H9 (cell line): ENCODE data around the gene PDXK. TPM values are rescaled to one million over a fixed set of nuclear protein-coding genes. Genes with fewer than 3 reads are reported as not detected.
A peak's percentile ranks its signal among the peaks of the same experiment; 100 is the strongest.

ENCODE experiments used
- DNase-seq: peaks from one replicate; pipeline ENCODE4 v3.0.0-alpha.2; 2017
- H2AFZ ChIP-seq: one replicate; pipeline ENCODE4 v1.6.1; 2013; ENCODE audit warnings: mild to moderate bottlenecking, low read length, control low read depth, moderate library complexity
- H2AK5ac ChIP-seq: 2 replicates; pipeline ENCODE4 v1.6.1; 2013; ENCODE audit warnings: low read length, control low read depth, mixed read lengths; ENCODE audit not compliant: insufficient read length
- H2BK120ac ChIP-seq: one replicate; pipeline ENCODE4 v1.6.1; 2013; ENCODE audit warnings: low read depth, mild to moderate bottlenecking, low read length, control low read depth, inconsistent platforms; ENCODE audit not compliant: poor library complexity, severe bottlenecking
- H2BK12ac ChIP-seq: 2 replicates; pipeline ENCODE4 v1.6.1; 2013; ENCODE audit warnings: low read length, control low read depth, mixed read lengths, low read depth; ENCODE audit not compliant: insufficient read length
- H2BK15ac ChIP-seq: 2 replicates; pipeline ENCODE4 v1.6.1; 2013; ENCODE audit warnings: low read depth, low read length, control low read depth
- H2BK20ac ChIP-seq: one replicate; pipeline ENCODE4 v1.6.1; 2013; ENCODE audit warnings: low read depth, mild to moderate bottlenecking, low read length, control low read depth, inconsistent platforms; ENCODE audit not compliant: poor library complexity, severe bottlenecking
- H2BK5ac ChIP-seq: 2 replicates; pipeline ENCODE4 v1.6.1; 2013; ENCODE audit warnings: low read length, control low read depth, mixed read lengths; ENCODE audit not compliant: insufficient read length
- H3K14ac ChIP-seq: 2 replicates; pipeline ENCODE4 v1.6.1; 2013; ENCODE audit warnings: low read length, control low read depth; ENCODE audit not compliant: insufficient read depth
- H3K18ac ChIP-seq: 2 replicates; pipeline ENCODE4 v1.6.1; 2013; ENCODE audit warnings: low read depth, mild to moderate bottlenecking, mixed read lengths, low read length, control low read depth; ENCODE audit not compliant: insufficient read length
- H3K23ac ChIP-seq: 2 replicates; pipeline ENCODE4 v1.6.1; 2013; ENCODE audit warnings: low read length, control low read depth, mixed read lengths, low read depth; ENCODE audit not compliant: insufficient read length
- H3K23me2 ChIP-seq: 2 replicates; pipeline ENCODE4 v1.6.1; 2013; ENCODE audit warnings: low read depth, mild to moderate bottlenecking, mixed read lengths, low read length, control low read depth; ENCODE audit not compliant: insufficient read length, poor library complexity, severe bottlenecking
- H3K27ac ChIP-seq: 2 replicates; pipeline ENCODE4 v1.5.1; 2013; ENCODE audit warnings: low read length, control low read depth, mixed read lengths, low read depth; ENCODE audit not compliant: insufficient read length
- H3K27me3 ChIP-seq: 2 replicates; pipeline ENCODE4 v1.6.1; 2013; ENCODE audit warnings: low read length, control low read depth, inconsistent platforms; ENCODE audit not compliant: insufficient read depth
- H3K4ac ChIP-seq: 2 replicates; pipeline ENCODE4 v1.6.1; 2013; ENCODE audit warnings: low read depth, mild to moderate bottlenecking, control low read depth, inconsistent platforms, low read length, moderate library complexity
- H3K4me1 ChIP-seq: 2 replicates; pipeline ENCODE4 v1.6.1; 2013; ENCODE audit warnings: low read length, control low read depth, inconsistent platforms; ENCODE audit not compliant: insufficient read depth
- H3K4me2 ChIP-seq: 2 replicates; pipeline ENCODE4 v1.6.1; 2013; ENCODE audit warnings: low read length, control low read depth, mixed read lengths; ENCODE audit not compliant: insufficient read length, insufficient read depth
- H3K56ac ChIP-seq: 2 replicates; pipeline ENCODE4 v1.6.1; 2013; ENCODE audit warnings: low read depth, mild to moderate bottlenecking, mixed read lengths, low read length, control low read depth; ENCODE audit not compliant: insufficient read length
- H3K79me1 ChIP-seq: 2 replicates; pipeline ENCODE4 v1.6.1; 2013; ENCODE audit warnings: low read depth, mild to moderate bottlenecking, moderate library complexity, low read length, control low read depth, inconsistent platforms; ENCODE audit not compliant: insufficient read depth, poor library complexity, severe bottlenecking
- H3K79me2 ChIP-seq: 2 replicates; pipeline ENCODE4 v1.6.1; 2013; ENCODE audit warnings: low read length, control low read depth, inconsistent platforms; ENCODE audit not compliant: insufficient read depth
- H3K9ac ChIP-seq: 2 replicates; pipeline ENCODE4 v1.6.1; 2013; ENCODE audit warnings: low read length, control low read depth, mixed read lengths; ENCODE audit not compliant: insufficient read length; ENCODE audit errors: extremely low read depth
- H3K9me3 ChIP-seq: one replicate; pipeline ENCODE4 v1.6.1; 2013; ENCODE audit warnings: low read depth, low read length, inconsistent platforms; ENCODE audit not compliant: control insufficient read depth
- H3T11ph ChIP-seq: one replicate; pipeline ENCODE4 v1.6.1; 2013; ENCODE audit warnings: mild to moderate bottlenecking, low read length, control low read depth, inconsistent platforms
- H4K20me1 ChIP-seq: one replicate; pipeline ENCODE4 v1.6.1; 2013; ENCODE audit not compliant: control insufficient read depth, insufficient read length, insufficient read depth
- H4K5ac ChIP-seq: 2 replicates; pipeline ENCODE4 v1.6.1; 2013; ENCODE audit warnings: low read depth, mild to moderate bottlenecking, mixed read lengths, low read length, control low read depth; ENCODE audit not compliant: insufficient read length
- H4K8ac ChIP-seq: replicated peaks from 2 replicates; pipeline ENCODE4 v1.6.1; 2013; ENCODE audit warnings: low read length, control low read depth, mixed read lengths, low read depth; ENCODE audit not compliant: insufficient read length
- H4K91ac ChIP-seq: 2 replicates; pipeline ENCODE4 v1.6.1; 2013; ENCODE audit warnings: low read depth, mild to moderate bottlenecking, moderate library complexity, mixed read lengths, low read length, control low read depth; ENCODE audit not compliant: insufficient read length
- H3K27ac Mint-ChIP-seq, 3 experiments: 2 replicates in 2 of 3; 3 replicates in 1 of 3; pipeline ENCODE4 v1.8.0; 2020 to 2021; ENCODE audit warnings: mixed read lengths in 3 of 3, mild to moderate bottlenecking in 1 of 3, moderate library complexity in 1 of 3
- H3K27me3 Mint-ChIP-seq: 2 replicates; pipeline ENCODE4 v1.8.0; 2021; ENCODE audit warnings: low read depth, mild to moderate bottlenecking, moderate library complexity, mixed read lengths
- H3K36me3 Mint-ChIP-seq, 3 experiments: 2 replicates in 2 of 3; 3 replicates in 1 of 3; pipeline ENCODE4 v1.8.0; 2020 to 2021; ENCODE audit warnings: low read depth in 3 of 3, mixed read lengths in 3 of 3; ENCODE audit not compliant: insufficient read depth in 1 of 3
- H3K4me1 Mint-ChIP-seq, 2 experiments: 2 replicates each; pipeline ENCODE4 v1.8.0; 2020; ENCODE audit warnings: mixed read lengths in 2 of 2
- H3K4me3 Mint-ChIP-seq, 2 experiments: 2 replicates in 1 of 2; 3 replicates in 1 of 2; pipeline ENCODE4 v1.8.0; 2020 to 2021; ENCODE audit warnings: mild to moderate bottlenecking in 2 of 2, mixed read lengths in 2 of 2, moderate library complexity in 1 of 2
- H3K9me3 Mint-ChIP-seq, 2 experiments: 2 replicates in 1 of 2; 3 replicates in 1 of 2; pipeline ENCODE4 v1.8.0; 2020; ENCODE audit warnings: mild to moderate bottlenecking in 2 of 2, mixed read lengths in 2 of 2, moderate library complexity in 1 of 2
- CTCF ChIP-seq: fragments of 200-600 bp; sonication (generic); conservative IDR thresholded peaks from 3 replicates; pipeline ENCODE4 v1.8.0; 2021; ENCODE audit warnings: antibody characterized with exemption, mild to moderate bottlenecking
- WGBS: extraction: QIAGEN DNeasy Blood & Tissue Kit; methylation state at CpG from one replicate; pipeline ENCODE4 v1.1.7; 2013; ENCODE audit warnings: missing lambda C conversion rate, low lambda C conversion rate, mixed read lengths; ENCODE audit not compliant: insufficient read length; ENCODE audit errors: extremely low coverage; 5-methylcytosine and 5-hydroxymethylcytosine counted together
- total RNA-seq: library from RNA; stranded (reverse); gene quantifications from 2 replicates; pipeline ENCODE4 v1.2.1, GENCODE V29; 2021

PDXK gene
- total RNA-seq, 1 experiment from 2014 or later: 109 TPM

DNA sequence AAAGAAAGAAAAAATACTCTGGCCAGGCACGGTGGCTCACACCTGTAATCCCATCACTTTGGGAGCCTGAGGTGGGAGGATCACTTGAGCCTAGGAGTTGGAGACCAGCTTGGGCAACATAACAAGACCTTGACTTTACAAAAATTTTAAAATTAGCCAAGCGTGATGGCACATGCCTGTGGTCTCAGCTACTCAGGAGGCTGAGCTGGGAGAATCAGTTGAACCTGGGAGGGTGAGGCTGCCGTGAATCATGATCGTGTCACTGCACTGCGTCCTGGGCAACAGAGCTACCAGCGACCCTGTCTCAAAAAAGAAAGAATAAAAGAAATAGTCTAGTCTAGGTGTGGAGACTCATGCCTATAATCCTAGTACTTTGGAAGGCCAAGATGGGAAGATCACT lies 37.3 kb upstream of the PDXK start:
- no CpG with 5 or more reads among the region's 6 CpGs for WGBS
- no peaks in the 10 kb centered on the region for H3K27me3 ChIP-seq
- TF ChIP-seq CTCF: no peak
- Mint-ChIP-seq H3K4me3 (no peak overlapping the region), H3K27me3 (no peaks in the 10 kb centered on the region), H3K27ac (0 out of 7 replicates have a peak overlapping the region, but pooled peaks of 1 of the 3 experiments have one; percentile 38), H3K4me1 (no peaks in the 10 kb centered on the region), H3K36me3 (peaks cover 56 to 81% (median 73%) of the 10 kb centered on the region in 3 experiments), H3K9me3 (no peaks in the 10 kb centered on the region)
- H2BK12ac ChIP-seq: no peak overlapping the region
- H2AFZ ChIP-seq: no peak overlapping the region
- H4K20me1 ChIP-seq: no peaks in the 10 kb centered on the region
- no peak overlapping the region for H2BK120ac ChIP-seq
- H4K91ac ChIP-seq: no peak overlapping the region
- no peak overlapping the region for H2BK20ac ChIP-seq
- no peak overlapping the region for H3K9ac ChIP-seq
- no peak for DNase-seq
- no peak overlapping the region for H4K5ac ChIP-seq
- H3K4me2 ChIP-seq: no peak overlapping the region
- H3T11ph ChIP-seq: no peak overlapping the region
- H4K8ac ChIP-seq: no peak overlapping the region
- H3K4ac ChIP-seq: no peak overlapping the region
- no peak overlapping the region for H3K56ac ChIP-seq
- no peaks in the 10 kb centered on the region for H3K9me3 ChIP-seq
- no peaks in the 10 kb centered on the region for H3K4me1 ChIP-seq
- H3K27ac ChIP-seq: no peak overlapping the region
- no peaks in the 10 kb centered on the region; the same call in 1 of the 2 replicates for H3K79me2 ChIP-seq
- H2BK5ac ChIP-seq: no peak overlapping the region
- H3K23me2 ChIP-seq: no peaks in the 10 kb centered on the region
- no peak overlapping the region for H2BK15ac ChIP-seq
- no peak overlapping the region for H3K18ac ChIP-seq
- H2AK5ac ChIP-seq: no peak overlapping the region
- no peak overlapping the region for H3K14ac ChIP-seq
- peaks cover 2% of the 10 kb centered on the region for H3K79me1 ChIP-seq
- H3K23ac ChIP-seq: no peak overlapping the region
